ENCODE measurements around the gene GZMM. TPM values are rescaled to one million over a fixed set of nuclear protein-coding genes. Genes with fewer than 3 reads are reported as not detected.

Gene GZMM
- total and polyA plus RNA-seq, 2 of the 13 experiments (the other 11 are each of a cell fraction or from before 2014, with no cell fraction given), result 0.07 TPM; not detected in 1

DNA sequence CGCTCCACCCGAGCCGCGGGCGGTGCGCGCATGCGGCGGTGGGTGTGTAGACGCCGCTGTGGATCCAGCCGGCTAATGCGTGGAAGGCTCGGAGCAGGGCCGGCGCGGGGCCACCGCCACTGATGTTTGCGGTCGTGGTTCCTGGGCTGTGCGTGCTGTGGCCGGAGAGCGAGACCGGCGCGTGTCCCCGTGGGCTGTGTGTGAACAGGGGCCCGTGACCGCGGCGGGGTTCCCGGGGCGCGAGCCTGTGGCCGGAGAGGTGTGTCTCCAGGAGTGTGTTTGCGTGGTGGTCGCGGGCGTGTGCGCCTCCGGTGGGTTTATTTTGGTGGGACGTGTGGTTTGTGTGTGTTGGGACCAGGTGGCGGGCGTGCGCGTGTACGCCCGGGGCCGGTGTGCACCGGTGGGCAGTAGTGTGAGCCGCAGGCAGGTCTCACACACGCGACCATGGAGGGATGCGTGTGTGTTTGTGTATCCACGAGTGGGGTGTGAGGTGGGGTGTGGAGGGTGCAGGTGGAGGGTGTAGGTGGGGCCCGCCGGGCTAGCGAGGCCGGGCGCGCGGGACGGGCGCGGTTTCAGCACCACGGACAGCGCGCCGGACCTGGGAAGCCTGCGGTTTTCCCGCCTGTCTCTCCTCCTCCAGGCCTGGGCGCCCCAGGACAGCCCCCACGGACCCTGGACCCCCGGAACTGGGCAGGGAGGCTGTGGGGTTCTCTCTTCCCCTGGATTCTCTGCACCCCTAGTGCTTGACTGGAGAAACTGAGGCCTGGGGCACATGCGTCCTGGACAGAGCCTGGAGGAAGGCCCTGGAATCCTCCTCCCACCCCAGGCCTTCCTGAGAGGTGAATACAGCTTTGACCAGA is 47.5 kb downstream of the GZMM start (continued):
- TF ChIP-seq RBAK (CRISPR knock-in tag; IDR thresholded peaks at IDR 0.05), result no peak
- TF ChIP-seq KAT2B (IDR thresholded peaks at IDR 0.05; ENCODE audit: borderline replicate concordance, low read depth, low read length), result no peak
- no peak for TF ChIP-seq ZNF468 (CRISPR knock-in tag; IDR thresholded peaks at IDR 0.05)
- TF ChIP-seq, protein P1, sequence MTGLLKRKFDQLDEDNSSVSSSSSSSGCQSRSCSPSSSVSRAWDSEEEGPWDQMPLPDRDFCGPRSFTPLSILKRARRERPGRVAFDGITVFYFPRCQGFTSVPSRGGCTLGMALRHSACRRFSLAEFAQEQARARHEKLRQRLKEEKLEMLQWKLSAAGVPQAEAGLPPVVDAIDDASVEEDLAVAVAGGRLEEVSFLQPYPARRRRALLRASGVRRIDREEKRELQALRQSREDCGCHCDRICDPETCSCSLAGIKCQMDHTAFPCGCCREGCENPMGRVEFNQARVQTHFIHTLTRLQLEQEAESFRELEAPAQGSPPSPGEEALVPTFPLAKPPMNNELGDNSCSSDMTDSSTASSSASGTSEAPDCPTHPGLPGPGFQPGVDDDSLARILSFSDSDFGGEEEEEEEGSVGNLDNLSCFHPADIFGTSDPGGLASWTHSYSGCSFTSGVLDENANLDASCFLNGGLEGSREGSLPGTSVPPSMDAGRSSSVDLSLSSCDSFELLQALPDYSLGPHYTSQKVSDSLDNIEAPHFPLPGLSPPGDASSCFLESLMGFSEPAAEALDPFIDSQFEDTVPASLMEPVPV (CRISPR knock-in tag; IDR thresholded peaks at IDR 0.05), result no peak; the same call in 1 of the 2 replicates
- TF ChIP-seq, protein P2, sequence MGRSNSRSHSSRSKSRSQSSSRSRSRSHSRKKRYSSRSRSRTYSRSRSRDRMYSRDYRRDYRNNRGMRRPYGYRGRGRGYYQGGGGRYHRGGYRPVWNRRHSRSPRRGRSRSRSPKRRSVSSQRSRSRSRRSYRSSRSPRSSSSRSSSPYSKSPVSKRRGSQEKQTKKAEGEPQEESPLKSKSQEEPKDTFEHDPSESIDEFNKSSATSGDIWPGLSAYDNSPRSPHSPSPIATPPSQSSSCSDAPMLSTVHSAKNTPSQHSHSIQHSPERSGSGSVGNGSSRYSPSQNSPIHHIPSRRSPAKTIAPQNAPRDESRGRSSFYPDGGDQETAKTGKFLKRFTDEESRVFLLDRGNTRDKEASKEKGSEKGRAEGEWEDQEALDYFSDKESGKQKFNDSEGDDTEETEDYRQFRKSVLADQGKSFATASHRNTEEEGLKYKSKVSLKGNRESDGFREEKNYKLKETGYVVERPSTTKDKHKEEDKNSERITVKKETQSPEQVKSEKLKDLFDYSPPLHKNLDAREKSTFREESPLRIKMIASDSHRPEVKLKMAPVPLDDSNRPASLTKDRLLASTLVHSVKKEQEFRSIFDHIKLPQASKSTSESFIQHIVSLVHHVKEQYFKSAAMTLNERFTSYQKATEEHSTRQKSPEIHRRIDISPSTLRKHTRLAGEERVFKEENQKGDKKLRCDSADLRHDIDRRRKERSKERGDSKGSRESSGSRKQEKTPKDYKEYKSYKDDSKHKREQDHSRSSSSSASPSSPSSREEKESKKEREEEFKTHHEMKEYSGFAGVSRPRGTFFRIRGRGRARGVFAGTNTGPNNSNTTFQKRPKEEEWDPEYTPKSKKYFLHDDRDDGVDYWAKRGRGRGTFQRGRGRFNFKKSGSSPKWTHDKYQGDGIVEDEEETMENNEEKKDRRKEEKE (IDR thresholded peaks at IDR 0.05), result no peak
- TF ChIP-seq KDM4B (CRISPR knock-in tag; IDR thresholded peaks at IDR 0.05), result peak; percentile 73; the same call in 1 of the 2 replicates
- 0 out of 2 replicates have a peak, but pooled peaks have one; percentile 60 for TF ChIP-seq NFKBIZ (CRISPR knock-in tag; IDR thresholded peaks at IDR 0.05)
- TF ChIP-seq, protein P3, sequence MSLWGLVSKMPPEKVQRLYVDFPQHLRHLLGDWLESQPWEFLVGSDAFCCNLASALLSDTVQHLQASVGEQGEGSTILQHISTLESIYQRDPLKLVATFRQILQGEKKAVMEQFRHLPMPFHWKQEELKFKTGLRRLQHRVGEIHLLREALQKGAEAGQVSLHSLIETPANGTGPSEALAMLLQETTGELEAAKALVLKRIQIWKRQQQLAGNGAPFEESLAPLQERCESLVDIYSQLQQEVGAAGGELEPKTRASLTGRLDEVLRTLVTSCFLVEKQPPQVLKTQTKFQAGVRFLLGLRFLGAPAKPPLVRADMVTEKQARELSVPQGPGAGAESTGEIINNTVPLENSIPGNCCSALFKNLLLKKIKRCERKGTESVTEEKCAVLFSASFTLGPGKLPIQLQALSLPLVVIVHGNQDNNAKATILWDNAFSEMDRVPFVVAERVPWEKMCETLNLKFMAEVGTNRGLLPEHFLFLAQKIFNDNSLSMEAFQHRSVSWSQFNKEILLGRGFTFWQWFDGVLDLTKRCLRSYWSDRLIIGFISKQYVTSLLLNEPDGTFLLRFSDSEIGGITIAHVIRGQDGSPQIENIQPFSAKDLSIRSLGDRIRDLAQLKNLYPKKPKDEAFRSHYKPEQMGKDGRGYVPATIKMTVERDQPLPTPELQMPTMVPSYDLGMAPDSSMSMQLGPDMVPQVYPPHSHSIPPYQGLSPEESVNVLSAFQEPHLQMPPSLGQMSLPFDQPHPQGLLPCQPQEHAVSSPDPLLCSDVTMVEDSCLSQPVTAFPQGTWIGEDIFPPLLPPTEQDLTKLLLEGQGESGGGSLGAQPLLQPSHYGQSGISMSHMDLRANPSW (CRISPR knock-in tag; IDR thresholded peaks at IDR 0.05; ENCODE audit: borderline replicate concordance), result no peak
- TF ChIP-seq ZNF460 (CRISPR knock-in tag; IDR thresholded peaks at IDR 0.05; ENCODE audit: borderline replicate concordance), result no peak
- TF ChIP-seq ZNF34 (CRISPR knock-in tag; IDR thresholded peaks at IDR 0.05; ENCODE audit: borderline replicate concordance), result no peak
- no peak for TF ChIP-seq XBP1 (CRISPR knock-in tag; IDR thresholded peaks at IDR 0.05)
- TF ChIP-seq ZNF335 (CRISPR knock-in tag; IDR thresholded peaks at IDR 0.05), result peak; percentile 72
- no peak for TF ChIP-seq CBX5 (CRISPR knock-in tag; IDR thresholded peaks at IDR 0.05; ENCODE audit: borderline replicate concordance)
- TF ChIP-seq RXRB (CRISPR knock-in tag; IDR thresholded peaks at IDR 0.05; ENCODE audit: borderline replicate concordance), result peak; percentile 61; the same call in 1 of the 2 replicates
- TF ChIP-seq, protein P4, sequence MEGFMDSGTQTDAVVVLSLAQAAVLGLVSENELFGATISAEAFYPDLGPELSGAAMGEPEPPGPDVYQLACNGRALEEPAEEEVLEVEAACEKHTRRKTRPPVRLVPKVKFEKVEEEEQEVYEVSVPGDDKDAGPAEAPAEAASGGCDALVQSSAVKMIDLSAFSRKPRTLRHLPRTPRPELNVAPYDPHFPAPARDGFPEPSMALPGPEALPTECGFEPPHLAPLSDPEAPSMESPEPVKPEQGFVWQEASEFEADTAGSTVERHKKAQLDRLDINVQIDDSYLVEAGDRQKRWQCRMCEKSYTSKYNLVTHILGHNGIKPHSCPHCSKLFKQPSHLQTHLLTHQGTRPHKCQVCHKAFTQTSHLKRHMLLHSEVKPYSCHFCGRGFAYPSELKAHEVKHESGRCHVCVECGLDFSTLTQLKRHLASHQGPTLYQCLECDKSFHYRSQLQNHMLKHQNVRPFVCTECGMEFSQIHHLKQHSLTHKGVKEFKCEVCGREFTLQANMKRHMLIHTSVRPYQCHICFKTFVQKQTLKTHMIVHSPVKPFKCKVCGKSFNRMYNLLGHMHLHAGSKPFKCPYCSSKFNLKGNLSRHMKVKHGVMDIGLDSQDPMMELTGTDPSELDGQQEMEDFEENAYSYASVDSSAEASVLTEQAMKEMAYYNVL (CRISPR knock-in tag; IDR thresholded peaks at IDR 0.05; ENCODE audit: borderline replicate concordance), result no peak

Measured in HepG2 (cell line).